Left forelimb (tissue), 1 donor: ENCODE measurements around the gene NELFB.

ENCODE experiments used
- DNase-seq: peaks from one replicate; pipeline ENCODE4 v3.0.0-alpha.2; 2018; ENCODE audit warnings: low spot score

NELFB gene

DNA sequence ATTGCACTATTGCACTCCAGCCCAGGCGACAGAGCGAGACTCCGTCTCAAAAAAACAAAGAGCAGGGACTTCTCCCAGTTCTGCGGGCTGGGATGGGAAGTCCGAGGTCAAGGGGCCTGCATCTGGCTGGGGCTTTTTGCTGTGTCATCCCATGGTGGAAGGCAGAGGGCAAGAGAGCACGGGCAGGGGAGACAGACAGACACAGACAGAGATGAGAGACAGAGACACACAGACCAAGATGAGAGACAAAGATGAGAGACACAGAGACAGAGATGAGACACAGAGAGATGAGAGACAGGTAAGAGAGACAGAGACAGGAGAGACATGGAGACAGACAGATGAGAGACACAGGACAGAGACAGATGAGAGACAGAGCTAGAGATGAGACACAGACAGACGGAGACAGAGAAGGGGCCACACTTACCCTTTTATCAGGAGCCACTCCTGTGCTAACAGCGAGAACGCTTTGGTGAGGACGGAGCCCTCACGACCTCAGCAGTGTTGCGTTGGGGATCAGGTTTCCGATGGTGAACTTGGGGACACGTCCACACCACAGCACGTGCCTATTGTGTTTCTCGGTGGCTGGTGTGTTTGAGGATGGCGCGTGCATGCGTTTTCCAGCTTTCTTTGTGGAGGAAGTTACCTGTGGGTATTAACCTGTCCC is 13.5 kb downstream of the NELFB start:
- no peak for DNase-seq

DNA sequence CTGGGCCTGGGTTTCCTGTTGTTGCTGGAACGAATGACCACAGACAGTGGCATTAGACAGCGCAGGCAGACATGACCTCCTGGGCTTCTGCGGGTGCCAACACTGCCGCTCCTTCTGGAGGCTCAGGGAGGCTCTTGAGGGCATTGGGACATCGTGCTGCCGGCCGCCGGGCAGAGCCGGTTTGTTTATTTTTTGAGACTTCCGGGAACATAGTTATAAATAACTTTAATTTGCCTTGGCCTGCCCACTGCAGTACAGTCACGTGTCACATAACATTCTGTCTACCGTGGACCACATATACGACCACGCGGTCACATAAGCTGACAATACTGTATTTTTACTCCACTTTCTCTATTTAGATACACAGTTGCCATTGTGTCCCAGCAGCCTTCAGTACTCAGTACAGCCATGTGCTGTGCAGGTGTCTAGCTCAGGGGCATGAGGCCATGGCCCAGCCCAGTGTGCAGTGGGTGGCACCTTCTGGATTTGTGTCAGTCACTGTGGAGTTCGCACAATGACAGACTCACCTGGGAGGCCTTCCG is 14.2 kb downstream of the NELFB start:
- DNase-seq: no peak

DNA sequence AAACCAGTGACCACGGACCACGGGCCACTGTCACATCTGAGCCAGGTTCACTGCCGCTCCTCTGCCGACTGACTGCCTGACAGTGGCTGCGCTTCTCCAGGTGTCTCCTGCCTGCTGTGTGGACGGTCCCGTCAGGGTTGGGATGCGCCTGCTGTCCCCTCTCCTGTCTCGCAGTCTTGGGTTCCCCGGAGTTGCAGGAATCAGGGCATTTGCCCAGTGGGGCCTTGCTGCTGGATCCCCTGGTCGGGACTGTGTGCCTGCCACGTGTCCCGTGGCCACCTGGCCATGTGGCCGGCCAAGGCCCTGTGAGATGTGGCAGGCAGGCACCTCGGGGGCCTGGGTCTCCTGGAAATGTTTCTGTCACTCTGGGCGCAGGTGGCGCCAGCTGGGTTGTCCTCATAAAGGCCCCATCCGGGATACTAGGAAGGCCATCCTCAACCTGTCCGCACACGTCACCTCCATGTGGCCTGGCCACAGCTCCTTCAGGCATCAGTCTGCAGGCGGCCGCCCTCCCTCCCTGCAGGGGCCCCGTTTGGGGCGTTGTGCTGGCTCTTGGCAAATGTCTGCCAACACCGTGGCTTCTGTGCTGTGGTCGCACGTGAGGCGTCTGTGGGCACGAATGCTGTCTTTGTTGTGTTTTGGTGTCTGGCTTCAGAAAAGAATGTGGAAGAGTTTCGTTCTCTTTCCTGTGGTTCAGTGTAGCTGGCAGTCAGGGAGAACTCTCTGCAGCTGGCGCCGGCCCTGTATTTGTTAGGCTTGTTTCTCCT is 16.0 kb downstream of the NELFB start:
- no peak for DNase-seq

- DNase-seq: no peak
Measured at GRCh38 chr9:137271696-137272076, 16.6 kb downstream of the NELFB start.

GRCh38 chr9:137272241-137273094 is 17.3 kb downstream of the NELFB start:
- DNase-seq: peak; percentile 62

- DNase-seq: no peak
Measured at GRCh38 chr9:137273095-137273490, 18.0 kb downstream of the NELFB start.

DNA sequence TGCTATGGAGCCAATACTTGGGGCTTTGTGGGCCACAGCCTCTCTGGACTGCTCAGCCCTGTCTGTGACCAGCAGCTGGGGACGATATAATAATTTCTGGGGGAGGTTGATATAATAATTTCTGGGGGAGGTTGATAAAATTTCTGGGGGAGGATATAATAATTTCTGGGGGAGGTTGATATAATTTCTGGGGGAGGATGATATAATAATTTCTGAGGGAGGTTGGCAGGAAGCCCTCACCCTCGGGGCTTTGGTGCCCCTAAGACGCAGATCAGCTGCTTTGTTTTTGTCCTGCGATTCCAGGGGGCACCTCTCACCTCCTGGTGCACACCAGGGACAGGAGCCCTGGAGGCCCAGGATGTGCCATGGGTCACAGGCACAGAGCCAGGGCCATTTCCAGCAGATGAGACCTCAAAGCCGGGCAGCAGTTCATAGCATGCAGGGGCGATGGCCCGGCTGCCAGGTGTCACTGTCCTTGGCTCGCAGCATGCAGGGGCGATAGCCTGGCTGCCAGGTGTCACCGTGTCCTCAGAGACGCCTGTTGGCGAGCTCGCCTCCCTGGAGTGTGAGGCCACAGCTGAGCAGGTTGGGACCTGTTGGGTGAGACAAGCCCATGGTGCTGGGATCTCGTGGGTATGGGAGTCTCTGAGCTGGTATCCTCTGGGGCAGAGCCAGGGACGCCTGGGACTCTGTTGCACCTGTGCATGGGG is 18.6 kb downstream of the NELFB start:
- no peak for DNase-seq

GRCh38 chr9:137275203-137275587 is 20.1 kb downstream of the NELFB start:
- no peak for DNase-seq

GRCh38 chr9:137275588-137276472 is 20.7 kb downstream of the NELFB start:
- DNase-seq: peak; percentile 69

DNA sequence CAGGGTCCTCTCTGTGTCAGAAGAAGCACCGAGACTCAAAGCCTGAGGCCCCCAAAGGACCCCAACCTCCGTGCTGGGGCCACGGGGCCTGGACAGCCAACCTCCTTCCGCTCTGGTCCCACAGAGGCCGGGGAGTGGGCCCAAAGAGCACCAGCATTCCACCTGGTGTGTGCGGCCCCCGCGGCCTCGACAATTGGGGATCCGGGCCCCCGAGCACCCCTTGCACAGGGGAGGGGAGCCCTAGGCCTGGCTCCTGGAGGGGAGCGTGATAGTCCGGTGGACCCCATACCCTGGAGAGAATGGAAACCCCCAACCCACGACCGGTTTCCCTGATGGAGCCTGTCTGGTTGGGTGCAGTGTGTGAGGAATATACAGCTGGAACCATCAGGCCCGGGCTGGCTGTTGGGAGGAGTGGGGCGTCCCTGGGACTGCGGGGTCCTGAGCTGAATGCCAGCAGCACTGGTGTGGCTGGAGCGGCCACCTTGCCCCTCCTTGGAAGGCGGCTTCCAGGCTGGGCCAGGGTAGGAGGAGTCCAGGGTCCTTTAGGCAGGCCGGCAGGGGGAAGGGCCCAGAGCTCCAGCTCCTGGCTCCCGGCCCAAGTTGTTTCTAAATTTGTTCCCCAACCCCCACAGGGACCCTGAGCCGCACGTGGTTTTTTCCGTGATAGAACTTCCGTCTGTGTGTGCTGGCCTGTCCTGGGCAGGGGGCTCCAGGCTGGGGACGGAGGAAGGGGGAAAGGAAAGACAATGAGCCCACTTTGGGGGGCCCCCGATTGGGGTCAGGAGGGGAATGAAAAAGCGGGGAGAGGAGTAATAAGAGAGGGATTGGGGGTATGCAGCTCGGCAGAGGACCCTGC is 21.6 kb downstream of the NELFB start:
- peak; percentile 85 for DNase-seq

DNA sequence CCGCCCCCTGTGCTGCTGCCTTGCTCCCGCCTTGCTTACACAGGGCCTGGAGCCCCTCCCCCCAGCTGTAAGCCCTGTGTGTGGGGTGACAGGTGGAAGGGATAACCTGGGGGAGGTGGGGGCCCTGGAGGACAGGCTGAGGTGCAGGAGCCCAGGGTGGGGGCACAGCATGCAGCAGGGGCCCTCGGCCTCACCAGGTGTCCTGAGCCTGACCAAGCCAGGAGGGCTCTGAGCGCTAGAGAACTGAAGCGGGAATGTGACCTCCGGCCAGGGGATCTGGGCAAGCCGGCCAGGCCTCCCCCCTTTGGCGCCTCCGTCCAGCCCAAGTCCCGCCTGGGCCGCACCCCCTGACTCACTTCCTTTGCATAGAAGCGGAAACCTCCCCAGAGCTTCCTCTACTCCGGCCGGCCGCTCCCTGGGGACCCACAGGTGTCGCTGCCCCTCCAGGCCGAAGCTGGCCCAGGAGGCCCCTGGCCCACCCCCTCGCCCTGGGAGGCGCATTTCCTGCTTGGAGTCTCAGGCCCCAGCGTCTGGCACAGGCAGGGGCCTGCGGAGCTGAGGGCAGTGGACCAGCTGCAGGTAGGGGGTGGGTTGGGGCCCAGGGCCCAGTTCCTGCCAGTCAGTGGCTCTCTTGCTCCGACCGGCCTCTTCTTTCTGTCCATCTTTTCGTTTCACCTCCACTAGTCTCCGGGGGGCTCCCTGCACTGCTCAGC is 22.4 kb downstream of the NELFB start, which contains the start of gene TOR4A:
TSS of gene TOR4A (plus strand) at position 398 of the 713 bp plus-strand sequence. CDS start 964 bp downstream, outside the sequence.
- DNase-seq: peak; percentile 76

GRCh38 chr9:137278061-137278701 is 23.1 kb downstream of the NELFB start:
- peak; percentile 66 for DNase-seq

DNA sequence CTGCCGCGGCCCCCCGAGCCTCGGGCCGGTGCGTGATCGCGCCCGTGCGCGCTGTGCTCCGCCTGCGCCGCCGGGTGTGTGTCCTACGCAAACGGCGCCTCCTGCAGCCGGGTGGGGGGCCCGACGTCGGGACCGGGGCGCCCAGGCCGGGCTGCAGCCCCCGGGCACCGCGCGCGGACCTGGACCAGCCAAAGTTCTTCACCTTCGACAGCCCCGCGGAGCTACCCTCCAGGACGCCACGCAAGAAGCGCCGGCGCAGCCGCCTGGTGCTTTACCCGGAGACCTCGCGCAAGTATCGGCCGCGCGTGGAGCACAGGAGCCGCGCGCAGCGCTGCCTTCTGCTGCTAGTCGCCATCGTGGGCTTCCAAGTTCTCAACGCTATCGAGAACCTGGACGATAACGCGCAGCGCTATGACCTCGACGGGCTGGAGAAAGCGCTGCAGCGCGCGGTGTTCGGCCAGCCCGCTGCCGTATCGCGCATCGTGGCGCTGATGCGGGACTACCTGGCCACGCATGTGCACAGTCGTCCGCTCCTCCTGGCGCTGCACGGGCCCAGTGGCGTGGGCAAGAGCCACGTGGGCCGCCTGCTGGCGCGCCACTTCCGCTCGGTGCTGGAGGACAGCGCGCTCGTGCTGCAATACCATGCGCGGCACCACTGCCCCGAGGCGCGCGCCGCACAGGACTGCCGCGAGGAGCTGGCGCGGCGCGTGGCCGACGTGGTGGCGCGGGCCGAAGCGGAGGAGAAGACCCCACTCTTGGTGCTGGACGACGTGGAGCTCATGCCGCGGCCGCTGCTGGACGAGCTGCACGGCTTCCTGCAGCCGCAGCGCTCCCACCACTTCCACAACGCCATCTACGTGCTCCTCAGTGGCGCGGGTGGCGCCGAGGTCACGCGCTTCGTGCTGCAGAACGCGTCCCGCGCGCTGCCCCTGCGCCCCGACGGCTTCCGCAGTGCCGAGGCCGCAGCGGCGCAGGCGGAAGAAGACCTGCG is 23.9 kb downstream of the NELFB start:
- DNase-seq: no peak

DNA sequence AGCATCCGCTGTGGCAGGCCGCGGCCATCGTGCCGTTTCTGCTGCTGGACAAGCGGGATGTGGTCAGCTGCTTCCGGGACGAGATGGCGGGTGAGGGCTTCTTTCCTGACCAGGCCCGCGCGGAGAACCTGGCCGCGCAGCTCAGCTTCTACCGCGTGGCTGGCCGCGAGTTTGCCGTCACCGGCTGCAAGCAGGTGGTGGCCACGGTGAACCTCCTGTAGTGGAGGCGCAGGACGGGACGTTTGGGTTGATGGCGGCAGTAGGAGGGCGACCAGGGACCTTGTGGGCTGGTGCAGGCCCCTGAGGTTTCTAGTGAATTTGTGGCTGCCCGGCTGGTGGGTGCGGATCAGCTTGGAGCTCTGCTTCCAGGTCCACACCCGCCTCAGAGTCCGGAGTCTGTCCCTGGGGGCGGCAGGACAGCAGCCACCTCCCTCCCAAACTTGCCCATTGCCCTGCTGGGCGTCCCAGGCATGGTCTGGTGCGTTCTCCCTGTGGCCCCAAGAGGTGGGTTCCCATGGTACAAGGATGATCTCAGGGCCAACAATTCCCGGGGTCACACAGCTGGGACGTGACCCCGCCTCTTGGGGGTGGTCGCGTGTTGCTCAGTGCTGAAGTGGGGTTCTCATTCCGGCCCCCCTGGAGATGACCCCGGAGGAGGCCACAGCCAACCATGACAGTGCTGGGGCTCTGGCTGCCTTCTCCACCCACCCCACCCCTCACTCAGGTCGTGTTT is 24.8 kb downstream of the NELFB start:
- peak; percentile 66 for DNase-seq

DNA sequence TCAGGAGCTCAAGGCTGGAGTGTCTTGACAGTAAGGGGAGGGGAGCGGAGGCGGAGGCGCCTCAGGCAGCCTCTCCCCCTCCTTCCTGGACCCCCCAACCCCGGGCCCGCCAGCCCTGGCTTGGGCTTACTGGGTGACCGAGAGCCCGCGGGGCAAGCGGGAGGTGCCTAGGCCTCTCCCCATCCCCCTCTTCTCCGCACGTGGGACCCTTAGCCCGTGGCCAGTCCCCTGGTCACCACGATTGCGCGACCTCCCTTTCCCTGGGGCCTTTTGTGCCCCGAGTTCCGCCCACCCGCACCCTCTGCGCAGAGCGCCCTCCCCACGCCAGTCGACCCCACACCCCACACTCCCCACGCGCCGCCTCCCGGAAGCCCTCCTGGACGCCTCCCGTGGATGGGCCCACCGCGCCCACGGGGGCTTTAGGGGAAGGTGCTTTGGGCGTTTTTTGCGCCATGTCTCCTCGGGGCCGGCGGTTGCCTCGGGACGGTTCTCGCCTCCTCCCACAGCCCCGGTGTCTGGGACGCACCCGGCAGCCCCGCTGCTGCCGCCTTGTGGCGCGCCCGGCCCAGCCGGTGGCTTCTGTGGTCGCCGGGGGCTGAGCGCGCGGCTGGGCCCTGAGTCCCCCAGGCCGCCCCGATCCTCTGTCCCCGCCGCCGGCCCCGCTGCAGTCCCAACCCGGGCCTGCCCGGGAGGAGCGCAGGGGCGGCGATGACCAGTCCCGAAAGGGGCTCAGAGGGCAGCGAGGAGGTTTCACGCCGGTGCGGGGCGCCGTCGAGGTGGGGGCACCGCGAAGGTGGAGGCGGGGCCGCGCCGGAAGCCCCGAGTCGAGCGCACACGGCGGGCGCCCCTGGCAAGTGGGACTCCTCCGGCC is 25.6 kb downstream of the NELFB start:
- DNase-seq: peak; percentile 62
